ENCODE measurements around the gene SFN. TPM values are rescaled to one million over a fixed set of nuclear protein-coding genes. Genes with fewer than 3 reads are reported as not detected.

Gene SFN
- total RNA-seq, 1 experiment from 2014 or later = 14.3 TPM

- ATAC-seq = no peak
- ChIA-PET CTCF (interaction anchor here (1.6 kb wide), 1 partner anchor 29 kb away, joined by 3 read pairs; no protein-coding TSS in a partner anchor), POLR2A (no interaction called here)
- peaks cover 2% of the 10 kb centered on the region; the same call in 1 of the 2 replicates for H3K27me3 Mint-ChIP-seq (ENCODE audit: low read depth)
- no peak overlapping the region for H3K27ac Mint-ChIP-seq
- H3K36me3 Mint-ChIP-seq = peaks cover 40% of the 10 kb centered on the region
- no peak for DNase-seq (ENCODE audit: low spot score)
- H3K9me3 Mint-ChIP-seq = no peaks in the 10 kb centered on the region
- H3K4me3 Mint-ChIP-seq = no peak overlapping the region
- H3K4me1 Mint-ChIP-seq = no peaks in the 10 kb centered on the region
- TF ChIP-seq CBFB (CRISPR knock-in tag; IDR thresholded peaks at IDR 0.05; ENCODE audit: low read depth) = no peak
- TF ChIP-seq, protein P1, sequence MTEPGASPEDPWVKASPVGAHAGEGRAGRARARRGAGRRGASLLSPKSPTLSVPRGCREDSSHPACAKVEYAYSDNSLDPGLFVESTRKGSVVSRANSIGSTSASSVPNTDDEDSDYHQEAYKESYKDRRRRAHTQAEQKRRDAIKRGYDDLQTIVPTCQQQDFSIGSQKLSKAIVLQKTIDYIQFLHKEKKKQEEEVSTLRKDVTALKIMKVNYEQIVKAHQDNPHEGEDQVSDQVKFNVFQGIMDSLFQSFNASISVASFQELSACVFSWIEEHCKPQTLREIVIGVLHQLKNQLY (CRISPR knock-in tag; IDR thresholded peaks at IDR 0.05) = no peak
- TF ChIP-seq FOXJ3 (CRISPR knock-in tag; IDR thresholded peaks at IDR 0.05; ENCODE audit: borderline replicate concordance) = no peak
- no peak for TF ChIP-seq GTF2I (CRISPR knock-in tag; conservative IDR thresholded peaks at IDR 0.05)
- TF ChIP-seq HMGA2 (CRISPR knock-in tag; IDR thresholded peaks at IDR 0.05) = no peak
- TF ChIP-seq ETV6 (CRISPR knock-in tag; IDR thresholded peaks at IDR 0.05) = no peak
- no peak for TF ChIP-seq USF1 (CRISPR knock-in tag; IDR thresholded peaks at IDR 0.05)
- TF ChIP-seq SMAD3 (CRISPR knock-in tag; IDR thresholded peaks at IDR 0.05; ENCODE audit: borderline replicate concordance) = no peak
- no peak for TF ChIP-seq CREB1 (CRISPR knock-in tag; IDR thresholded peaks at IDR 0.05)
- TF ChIP-seq, protein P2, sequence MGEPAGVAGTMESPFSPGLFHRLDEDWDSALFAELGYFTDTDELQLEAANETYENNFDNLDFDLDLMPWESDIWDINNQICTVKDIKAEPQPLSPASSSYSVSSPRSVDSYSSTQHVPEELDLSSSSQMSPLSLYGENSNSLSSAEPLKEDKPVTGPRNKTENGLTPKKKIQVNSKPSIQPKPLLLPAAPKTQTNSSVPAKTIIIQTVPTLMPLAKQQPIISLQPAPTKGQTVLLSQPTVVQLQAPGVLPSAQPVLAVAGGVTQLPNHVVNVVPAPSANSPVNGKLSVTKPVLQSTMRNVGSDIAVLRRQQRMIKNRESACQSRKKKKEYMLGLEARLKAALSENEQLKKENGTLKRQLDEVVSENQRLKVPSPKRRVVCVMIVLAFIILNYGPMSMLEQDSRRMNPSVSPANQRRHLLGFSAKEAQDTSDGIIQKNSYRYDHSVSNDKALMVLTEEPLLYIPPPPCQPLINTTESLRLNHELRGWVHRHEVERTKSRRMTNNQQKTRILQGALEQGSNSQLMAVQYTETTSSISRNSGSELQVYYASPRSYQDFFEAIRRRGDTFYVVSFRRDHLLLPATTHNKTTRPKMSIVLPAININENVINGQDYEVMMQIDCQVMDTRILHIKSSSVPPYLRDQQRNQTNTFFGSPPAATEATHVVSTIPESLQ (CRISPR knock-in tag; IDR thresholded peaks at IDR 0.05) = no peak
- TF ChIP-seq ZNF512 (CRISPR knock-in tag; IDR thresholded peaks at IDR 0.05; ENCODE audit: borderline replicate concordance) = no peak
- TF ChIP-seq ZNF423 (CRISPR knock-in tag; IDR thresholded peaks at IDR 0.05) = no peak
- TF ChIP-seq SOX15 (CRISPR knock-in tag; IDR thresholded peaks at IDR 0.05) = no peak
- no peak for TF ChIP-seq E2F4 (CRISPR knock-in tag; IDR thresholded peaks at IDR 0.05; ENCODE audit: borderline replicate concordance, low read depth)
- no peak for TF ChIP-seq NFE2L1 (CRISPR knock-in tag; IDR thresholded peaks at IDR 0.05)
These were observed 24.2 kb upstream of the SFN start for GRCh38 chr1:26838474-26839338.

GRCh38 chr1:26839339-26839722 lies 23.6 kb upstream of the SFN start:
- DNase-seq (ENCODE audit: low spot score) (no peak), ATAC-seq (no peak)
- ChIA-PET POLR2A (no interaction called here), CTCF (no interaction called here)
- Mint-ChIP-seq H3K27me3 (ENCODE audit: low read depth) (peaks cover 2% of the 10 kb centered on the region; the same call in 1 of the 2 replicates), H3K36me3 (peaks cover 35% of the 10 kb centered on the region), H3K4me3 (no peak overlapping the region), H3K27ac (no peak overlapping the region), H3K4me1 (no peaks in the 10 kb centered on the region), H3K9me3 (no peaks in the 10 kb centered on the region)
- TF ChIP-seq SMAD4 (CRISPR knock-in tag; IDR thresholded peaks at IDR 0.05) (no peak), AFF4 (CRISPR knock-in tag; IDR thresholded peaks at IDR 0.05; ENCODE audit: borderline replicate concordance) (no peak), ATF2 (CRISPR knock-in tag; IDR thresholded peaks at IDR 0.05; ENCODE audit: borderline replicate concordance, low read depth) (no peak), TEAD1 (CRISPR knock-in tag; IDR thresholded peaks at IDR 0.05) (no peak), MXD4 (CRISPR knock-in tag; IDR thresholded peaks at IDR 0.05; ENCODE audit: borderline replicate concordance) (no peak), ZBTB43 (CRISPR knock-in tag; IDR thresholded peaks at IDR 0.05) (no peak), JAZF1 (CRISPR knock-in tag; IDR thresholded peaks at IDR 0.05) (no peak)

Measured in WTC11 (cell line).